Measurements from ENCODE around the gene SPATA45. TPM values are rescaled to one million over a fixed set of nuclear protein-coding genes. Genes with fewer than 3 reads are reported as not detected.

Gene SPATA45
- total RNA-seq, 1 experiment from 2014 or later = 0.68 TPM

GRCh38 chr1:212871976-212872375 lies 24.5 kb upstream of the SPATA45 start:
- peak overlapping the region in 1 of 3 experiments; percentile 75; a peak in 2 of 7 replicates for H3K27ac Mint-ChIP-seq
- peaks cover 56 to 82% (median 70%) of the 10 kb centered on the region in 3 experiments for H3K36me3 Mint-ChIP-seq (ENCODE audit: insufficient read depth in 1 of 3, low read depth in 3 of 3)
- Histone ChIP-seq H3K4me1 (ENCODE audit: insufficient read depth, low read length) (no peaks in the 10 kb centered on the region), H2BK15ac (ENCODE audit: low read depth, low read length) (no peak overlapping the region), H3K14ac (ENCODE audit: insufficient read depth, low read length) (no peak overlapping the region), H3K79me2 (ENCODE audit: insufficient read depth, low read length) (peaks cover 2% of the 10 kb centered on the region; the same call in 1 of the 2 replicates), H3K79me1 (ENCODE audit: insufficient read depth, low read depth, low read length, poor library complexity, severe bottlenecking) (peaks cover 3% of the 10 kb centered on the region), H3K23ac (ENCODE audit: insufficient read length, low read depth, low read length) (no peak overlapping the region), H3K4me2 (ENCODE audit: insufficient read depth, insufficient read length, low read length) (no peak overlapping the region), H2BK120ac (ENCODE audit: low read depth, low read length, poor library complexity, severe bottlenecking) (no peak overlapping the region), H3K27me3 (ENCODE audit: insufficient read depth, low read length) (no peaks in the 10 kb centered on the region), H3K23me2 (ENCODE audit: insufficient read length, low read depth, low read length, poor library complexity, severe bottlenecking) (no peaks in the 10 kb centered on the region), H4K91ac (ENCODE audit: insufficient read length, low read depth, low read length) (no peak overlapping the region), H4K5ac (ENCODE audit: insufficient read length, low read depth, low read length) (no peak overlapping the region), H2AFZ (ENCODE audit: low read length) (no peak overlapping the region), H3K18ac (ENCODE audit: insufficient read length, low read depth, low read length) (no peak overlapping the region), H3K56ac (ENCODE audit: insufficient read length, low read depth, low read length) (no peak overlapping the region), H2BK5ac (ENCODE audit: insufficient read length, low read length) (no peak overlapping the region), H3K27ac (ENCODE audit: insufficient read length, low read depth, low read length) (no peak overlapping the region), H4K8ac (replicated peaks; ENCODE audit: insufficient read length, low read depth, low read length) (no peak overlapping the region), H3K4ac (ENCODE audit: low read depth, low read length) (no peak overlapping the region), H2AK5ac (ENCODE audit: insufficient read length, low read length) (no peak overlapping the region), H2BK20ac (ENCODE audit: low read depth, low read length, poor library complexity, severe bottlenecking) (no peak overlapping the region), H3K9ac (ENCODE audit: extremely low read depth, insufficient read length, low read length) (no peak overlapping the region), H3K9me3 (ENCODE audit: control insufficient read depth, low read depth, low read length) (no peaks in the 10 kb centered on the region), H3T11ph (ENCODE audit: low read length) (no peak overlapping the region), H2BK12ac (ENCODE audit: insufficient read length, low read depth, low read length) (no peak overlapping the region), H4K20me1 (ENCODE audit: control insufficient read depth, insufficient read depth, insufficient read length) (no peaks in the 10 kb centered on the region)
- no peak overlapping the region for H3K4me3 Mint-ChIP-seq
- no CpG with 5 or more reads among the region's 1 CpG for WGBS (ENCODE audit: extremely low coverage, insufficient read length, low lambda C conversion rate)
- no peak for DNase-seq
- no peak for TF ChIP-seq CTCF (conservative IDR thresholded peaks at IDR 0.05)
- no peaks in the 10 kb centered on the region for H3K27me3 Mint-ChIP-seq (ENCODE audit: low read depth)
- no peaks in the 10 kb centered on the region; a peak in 1 of 4 replicates for H3K4me1 Mint-ChIP-seq
- H3K9me3 Mint-ChIP-seq = no peaks in the 10 kb centered on the region; a peak in 2 of 5 replicates
